ENCODE data around the gene CPXM1.

CPXM1 gene

DNA sequence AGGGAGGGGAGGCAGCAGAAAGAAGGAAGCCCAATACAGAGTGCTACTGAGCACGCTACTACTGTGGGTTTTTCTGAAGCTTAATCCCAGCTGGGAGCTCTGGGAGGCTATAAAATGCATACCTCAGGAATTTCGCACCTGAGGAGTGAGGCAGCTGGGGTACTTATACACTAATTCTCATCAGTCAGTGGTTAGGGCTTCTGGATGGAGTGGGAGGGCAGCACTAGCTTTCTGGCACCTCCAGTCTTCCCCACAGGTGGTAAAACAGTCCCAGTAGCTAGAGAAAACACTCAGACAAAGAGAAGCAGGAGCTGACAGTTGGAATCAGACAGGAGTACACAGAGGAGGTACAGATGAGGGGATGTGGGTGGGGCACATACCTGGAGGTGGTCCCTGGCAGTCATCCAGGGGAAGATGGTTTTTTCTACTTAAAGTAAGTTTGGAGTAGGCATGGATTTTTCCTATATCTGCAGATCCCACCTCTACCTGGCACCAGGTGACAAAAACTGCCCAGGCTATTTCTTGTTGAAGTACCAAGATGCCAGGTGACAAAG is 37.8 kb downstream of the CPXM1 start:
- DNase-seq = no peak

DNA sequence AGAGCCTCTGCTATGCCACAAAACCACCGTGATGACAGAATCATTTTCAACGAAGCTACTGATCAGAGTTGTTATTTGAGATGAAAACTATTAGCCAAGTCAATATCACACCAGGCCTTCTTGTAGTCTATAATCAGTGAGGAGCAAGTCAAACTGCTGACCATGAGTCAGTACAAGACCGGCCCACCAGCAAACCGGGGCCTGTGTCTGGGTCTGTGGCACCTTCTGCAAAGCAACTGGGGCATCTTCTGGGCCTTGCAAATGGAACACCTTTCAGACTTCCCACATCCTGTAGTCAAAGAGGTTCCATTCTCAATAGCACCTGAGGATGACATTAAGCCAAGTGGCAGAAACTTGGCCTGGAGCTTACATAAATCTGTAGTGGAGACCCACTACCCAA is 38.5 kb downstream of the CPXM1 start:
- DNase-seq = no peak

DNA sequence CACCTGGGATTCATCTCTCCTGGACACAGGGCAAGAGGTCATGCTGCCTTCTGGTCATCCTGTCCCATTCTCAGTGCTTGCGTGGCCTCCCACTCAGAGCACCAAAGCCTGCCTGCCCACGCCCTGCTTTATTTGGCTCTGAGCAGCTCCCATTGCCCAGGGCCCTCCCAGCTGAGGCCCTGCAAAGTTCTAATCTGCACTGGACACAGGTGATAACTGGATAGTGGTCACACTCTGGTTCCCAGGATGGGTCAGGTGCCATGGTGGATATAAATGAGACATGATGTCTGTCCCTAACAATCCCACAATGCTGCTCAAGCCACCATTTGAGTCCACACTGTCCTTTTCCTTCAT is 39.5 kb downstream of the CPXM1 start:
- DNase-seq = no peak

DNA sequence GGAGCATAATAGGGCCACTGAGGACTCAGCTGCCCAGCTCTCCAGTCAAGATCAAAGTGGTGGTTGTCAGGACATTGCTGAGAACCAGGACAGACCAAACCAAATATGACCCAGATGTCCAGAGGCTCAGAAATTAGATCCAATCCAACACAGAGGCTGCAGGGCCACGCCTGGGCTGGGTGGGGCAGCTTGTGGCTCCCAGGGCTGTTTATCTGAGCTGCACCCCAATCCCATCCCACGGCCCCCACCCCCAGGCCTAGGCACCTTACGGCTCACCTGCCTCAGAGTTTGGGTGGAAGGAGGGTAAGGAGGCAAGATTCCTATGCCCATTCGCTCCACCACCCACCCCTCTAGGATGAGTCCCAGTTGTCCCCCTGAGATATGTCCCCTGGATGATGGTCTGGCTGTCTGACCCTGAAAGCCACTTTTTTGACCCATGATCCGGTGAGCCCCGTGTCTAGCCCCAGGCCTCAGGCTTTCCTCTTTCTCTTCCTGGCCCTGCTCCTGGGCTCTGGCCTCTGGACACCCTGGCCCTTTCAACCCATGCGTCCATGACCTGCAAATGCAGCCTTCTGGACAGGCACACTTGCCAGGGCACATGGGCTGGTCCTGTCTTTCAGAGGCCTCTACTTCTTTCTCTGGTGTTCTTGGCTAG is 40.0 kb downstream of the CPXM1 start:
- DNase-seq = no peak

DNA sequence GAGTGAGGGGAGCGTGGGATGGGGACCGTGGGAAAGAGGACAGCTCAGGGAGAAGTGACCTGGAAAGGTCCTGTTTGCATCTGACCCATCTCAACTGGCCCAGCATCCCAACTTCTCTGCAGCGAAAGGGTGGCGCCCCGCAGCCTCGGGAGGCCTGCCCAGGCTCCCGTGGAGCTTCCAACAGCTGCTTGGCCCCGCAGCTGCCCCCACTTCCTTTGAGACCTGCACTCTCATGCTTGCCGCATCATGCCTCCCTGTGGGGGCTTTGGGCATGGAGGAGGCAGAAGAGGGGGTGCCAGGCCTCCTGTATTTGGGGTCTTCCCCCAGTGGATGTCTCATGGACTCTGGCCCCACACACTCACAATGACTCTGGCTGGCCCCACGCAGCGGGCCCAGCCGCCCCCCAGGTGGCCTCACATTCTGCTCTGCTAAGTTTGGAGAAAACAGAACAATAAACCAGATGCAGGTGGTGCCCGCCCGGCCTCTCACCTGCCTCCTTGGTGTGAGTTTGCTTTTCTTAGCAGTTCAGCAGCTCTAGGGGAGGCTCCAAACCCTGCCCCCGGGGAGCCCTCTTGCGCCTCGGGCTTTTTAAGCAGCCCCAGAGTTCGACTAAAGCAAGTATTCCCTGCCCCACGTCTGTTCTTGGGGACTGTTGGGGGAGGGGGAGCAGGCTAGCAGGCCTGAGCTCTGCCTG is 40.7 kb downstream of the CPXM1 start:
- DNase-seq = no peak

DNA sequence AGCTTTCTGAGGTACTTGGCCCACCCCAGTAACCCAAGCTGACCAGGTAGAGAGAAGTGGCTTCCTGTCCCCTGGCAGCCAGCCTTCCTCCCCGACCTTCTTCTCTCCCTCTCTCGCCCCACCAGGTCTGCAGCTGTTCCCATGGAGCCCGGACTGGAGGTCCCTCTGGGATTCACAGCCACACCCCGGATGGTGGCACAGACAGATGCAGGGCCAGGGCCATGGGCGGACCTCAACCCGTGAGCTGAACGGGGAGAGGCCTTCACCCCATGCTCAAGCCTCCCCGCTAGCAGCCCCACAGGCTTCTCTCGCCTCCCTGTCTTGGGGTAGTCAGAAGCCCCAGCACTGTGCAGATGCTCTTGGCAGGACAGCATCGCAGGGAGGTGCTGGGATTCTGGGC is 41.3 kb downstream of the CPXM1 start:
- DNase-seq = no peak

DNA sequence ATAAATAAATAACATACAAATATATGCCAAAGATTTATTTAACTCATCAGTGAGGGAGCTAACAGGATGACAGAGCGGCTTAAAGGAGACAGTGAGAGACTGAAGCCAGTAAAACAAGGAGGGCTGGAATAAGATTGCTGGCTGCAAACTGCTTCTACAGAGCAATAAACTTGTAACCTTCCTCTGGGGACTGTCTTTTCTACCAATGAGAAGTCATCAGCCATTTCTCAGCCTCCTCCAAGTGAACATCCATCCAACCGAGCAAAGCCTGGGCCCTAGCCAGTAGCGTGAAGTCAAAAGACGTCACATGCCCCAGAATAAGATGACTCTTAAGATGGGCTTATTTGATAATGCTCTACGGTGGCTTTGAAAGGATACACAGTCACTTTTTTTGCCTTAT is 42.5 kb downstream of the CPXM1 start:
- DNase-seq = no peak

DNA sequence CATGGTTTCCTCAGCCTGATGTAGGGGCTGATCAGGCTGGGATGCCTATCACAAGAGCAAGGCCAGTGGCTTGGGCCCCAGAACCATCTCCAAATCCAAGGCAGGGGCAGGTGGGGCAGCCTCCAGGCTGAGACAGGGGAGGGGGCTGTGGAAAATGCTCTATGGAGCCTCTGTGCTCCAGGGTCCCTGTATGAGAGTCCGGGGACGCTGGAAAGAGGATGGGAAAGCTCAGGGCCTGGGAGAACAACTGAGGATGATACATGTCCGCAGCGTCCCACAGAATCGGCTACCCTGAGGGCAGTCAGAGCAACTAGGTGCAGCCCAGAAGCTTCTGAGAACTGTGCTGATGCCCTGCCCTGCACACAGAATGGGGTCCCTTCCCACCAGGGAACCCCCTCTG is 43.4 kb downstream of the CPXM1 start:
- no peak for DNase-seq

DNA sequence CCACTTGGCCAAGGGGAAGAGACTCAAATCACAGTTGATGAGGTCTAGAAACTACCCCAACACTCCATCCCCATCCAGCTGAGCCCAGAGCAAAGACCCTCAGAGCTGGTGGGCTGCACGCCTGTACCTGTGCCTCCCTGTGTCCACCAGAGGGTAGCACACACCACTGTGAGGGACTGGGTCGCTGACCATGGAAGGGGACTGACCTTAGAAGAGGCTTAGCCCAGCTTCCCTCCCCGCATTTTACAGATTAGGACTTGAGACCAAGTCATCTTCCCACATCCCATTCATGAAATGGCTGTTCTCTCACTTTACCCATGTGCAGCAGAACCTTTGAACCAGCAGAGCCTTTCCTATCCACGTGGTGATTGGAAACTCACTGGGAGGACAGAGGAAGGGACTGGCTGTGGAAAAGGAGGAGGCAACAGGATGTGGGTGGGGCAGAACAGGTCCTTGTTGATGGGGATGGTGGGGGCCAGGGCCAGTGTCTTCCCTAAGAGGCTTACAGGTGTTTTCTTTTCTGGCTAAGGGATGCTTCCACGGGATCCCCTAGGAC is 44.3 kb downstream of the CPXM1 start:
- no peak for DNase-seq

DNA sequence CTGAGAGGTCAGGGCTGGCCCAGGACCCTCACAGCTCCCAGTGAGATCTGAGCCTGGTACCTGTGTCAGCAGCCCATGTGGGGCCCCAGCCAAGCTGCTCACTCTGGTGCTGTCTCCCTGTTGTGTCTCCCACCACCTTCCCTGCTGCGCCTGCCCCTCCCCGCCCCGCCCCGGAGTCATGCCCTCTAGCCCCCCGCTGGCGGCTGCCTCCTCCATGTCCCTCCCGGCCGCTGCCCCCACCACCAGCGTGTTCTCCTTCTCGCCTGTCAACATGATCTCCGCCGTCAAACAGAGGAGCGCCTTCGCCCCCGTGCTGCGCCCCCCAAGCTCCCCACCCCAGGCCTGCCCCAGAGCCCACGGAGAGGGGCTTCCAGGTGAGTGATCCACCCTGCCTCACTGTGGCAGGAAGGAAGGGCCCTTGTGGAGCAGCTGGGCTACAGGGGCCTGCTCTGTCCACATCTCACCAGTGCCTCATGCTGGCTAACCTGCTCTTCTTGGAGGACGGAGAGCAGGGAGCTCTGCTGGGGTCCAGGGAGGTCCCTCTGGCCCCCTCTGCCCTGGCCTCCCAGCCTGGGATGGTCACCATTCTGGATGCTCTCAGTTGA is 44.9 kb downstream of the CPXM1 start:
- no peak for DNase-seq

DNA sequence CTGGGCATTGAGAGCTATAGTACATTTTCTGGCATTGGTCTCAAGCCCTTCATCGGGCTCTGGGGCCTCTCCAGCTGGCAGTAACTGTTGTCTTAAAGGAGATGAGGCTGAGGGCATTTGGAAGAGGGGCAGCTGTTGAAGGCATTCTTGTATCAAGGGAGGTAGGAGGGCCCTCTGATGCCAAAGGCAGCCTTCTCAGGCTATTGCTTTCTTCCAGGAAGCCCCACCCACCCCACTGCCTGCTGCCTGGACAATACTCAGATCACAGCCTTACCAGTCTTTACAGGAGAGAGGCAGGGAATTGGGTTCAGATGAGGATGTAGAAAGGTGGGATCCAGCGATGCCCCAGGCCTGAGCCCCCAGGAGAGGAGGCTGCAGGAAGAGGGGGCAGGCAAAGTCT is 46.0 kb downstream of the CPXM1 start:
- no peak for DNase-seq

DNA sequence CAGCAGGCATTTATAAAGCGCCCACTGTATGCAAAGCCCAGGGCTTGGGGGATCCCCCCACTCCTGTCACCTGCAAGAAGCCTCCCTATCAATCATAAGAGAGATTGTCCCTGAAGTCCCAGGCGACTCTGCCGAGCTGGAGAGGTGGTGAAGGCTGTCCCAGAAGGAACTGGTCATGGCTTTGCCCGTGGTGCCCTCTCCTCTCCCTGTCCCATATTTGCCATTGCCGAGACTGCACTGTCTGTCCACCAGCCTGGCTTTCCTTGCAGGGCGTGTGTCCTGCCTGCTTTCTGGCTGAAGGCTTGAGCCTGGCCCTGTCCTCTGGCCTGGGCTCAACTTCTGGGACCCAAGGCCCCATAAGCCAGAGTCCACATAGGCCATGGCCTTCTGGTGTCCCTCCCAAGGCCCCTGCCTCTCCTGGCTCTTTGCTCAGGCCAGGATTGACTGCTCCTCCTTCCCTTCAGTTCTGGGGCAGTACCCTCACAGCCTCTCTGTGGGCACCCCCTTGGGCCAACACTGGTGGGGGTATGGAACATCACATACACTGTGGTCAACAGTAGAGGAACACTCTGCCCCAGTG is 46.9 kb downstream of the CPXM1 start:
- no peak for DNase-seq

DNA sequence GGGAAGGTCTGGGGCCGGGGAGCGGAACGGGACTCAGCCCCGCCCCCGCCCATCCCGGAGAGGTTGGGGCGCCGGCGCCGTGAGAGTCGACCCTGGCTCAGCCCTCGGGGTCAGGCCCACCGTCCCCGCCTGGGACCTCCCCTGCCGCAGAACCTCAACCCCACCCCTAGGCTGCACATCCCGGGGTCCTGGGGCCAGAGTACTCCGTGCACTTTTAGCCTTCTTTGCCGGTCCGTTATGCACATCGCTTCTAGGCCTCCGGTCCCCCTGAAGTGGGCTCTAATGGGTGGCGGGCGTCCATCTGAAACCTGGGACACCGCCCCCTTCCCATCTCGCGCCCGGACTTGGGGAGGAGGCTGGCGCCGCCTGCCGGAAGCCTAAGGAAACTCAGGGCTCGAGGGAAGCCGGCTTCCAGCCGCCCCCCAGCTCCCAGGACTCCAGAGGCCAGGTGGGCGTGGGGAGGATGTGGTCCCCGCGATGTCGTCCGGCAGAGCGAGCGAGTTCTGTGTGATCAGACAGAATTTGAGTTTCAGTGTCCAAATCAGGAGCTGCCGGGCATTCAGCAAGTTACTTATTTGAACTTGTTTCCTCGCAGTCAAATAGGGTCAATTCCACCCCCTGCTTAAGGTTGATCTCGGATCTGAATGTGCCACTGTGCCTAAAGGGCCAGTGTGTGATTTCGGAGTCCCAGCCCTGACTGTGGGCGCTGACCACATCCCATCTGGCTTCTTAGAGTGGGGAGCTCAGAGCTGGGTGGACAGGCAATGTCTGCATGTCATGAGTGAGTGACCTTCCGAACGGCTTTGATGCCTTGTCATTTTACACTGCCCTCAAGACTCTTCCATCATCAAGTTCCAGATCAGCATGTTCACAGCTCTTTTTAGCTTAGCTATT is 47.6 kb downstream of the CPXM1 start:
- peak; percentile 18 for DNase-seq

DNA sequence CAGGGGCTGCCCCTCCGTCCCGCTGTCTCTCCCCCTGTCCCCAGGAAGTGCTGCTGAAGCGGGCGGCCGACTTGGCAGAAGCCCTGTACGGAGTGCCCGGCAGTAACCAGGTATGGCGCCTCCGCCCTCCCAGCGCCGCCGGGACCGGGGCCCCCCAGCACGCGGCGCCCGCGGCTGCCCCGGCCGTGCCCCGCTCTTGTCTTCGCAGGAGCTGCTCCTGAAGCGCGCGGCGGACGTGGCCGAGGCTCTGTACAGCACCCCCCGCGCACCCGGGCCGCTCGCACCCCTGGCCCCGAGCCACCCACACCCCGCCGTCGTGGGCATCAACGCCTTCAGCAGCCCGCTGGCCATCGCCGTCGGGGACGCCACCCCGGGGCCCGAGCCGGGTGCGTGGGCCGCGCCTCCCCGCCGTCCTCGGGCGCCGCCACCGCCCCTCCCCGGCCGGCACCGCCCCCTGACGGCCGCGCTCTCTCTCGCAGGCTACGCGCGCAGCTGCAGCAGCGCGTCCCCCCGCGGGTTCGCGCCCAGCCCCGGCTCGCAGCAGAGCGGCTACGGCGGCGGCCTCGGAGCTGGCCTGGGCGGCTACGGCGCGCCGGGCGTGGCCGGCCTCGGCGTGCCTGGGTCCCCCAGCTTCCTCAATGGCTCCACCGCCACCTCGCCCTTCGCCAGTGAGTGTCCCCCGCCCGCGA is 48.4 kb downstream of the CPXM1 start:
- peak; percentile 30 for DNase-seq

DNA sequence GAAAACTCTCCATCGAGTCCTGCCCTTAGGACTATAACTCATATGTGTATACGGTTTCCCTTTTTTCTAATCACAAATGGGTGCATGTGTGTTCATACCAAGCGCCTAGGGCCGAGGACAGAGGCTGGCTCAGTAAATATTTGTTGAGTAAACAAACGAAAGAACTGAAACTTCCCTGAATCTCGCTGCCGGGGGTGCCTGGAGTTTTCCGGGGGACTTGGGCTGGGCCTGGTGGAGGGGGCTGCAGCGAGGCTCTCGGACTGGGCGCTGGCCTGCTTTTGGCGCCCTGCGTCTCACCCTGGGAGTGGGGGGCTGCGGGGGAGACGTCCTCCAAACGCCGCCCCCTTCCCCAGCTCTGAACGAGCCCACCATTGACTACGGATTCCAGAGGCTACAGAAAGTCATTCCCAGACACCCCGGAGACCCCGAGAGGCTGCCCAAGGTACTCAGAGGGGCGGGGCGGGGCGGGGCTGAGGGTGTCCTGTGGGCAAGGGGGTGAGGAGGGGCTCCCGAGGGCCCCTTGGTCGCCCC is 49.0 kb downstream of the CPXM1 start:
- no peak for DNase-seq

DNA sequence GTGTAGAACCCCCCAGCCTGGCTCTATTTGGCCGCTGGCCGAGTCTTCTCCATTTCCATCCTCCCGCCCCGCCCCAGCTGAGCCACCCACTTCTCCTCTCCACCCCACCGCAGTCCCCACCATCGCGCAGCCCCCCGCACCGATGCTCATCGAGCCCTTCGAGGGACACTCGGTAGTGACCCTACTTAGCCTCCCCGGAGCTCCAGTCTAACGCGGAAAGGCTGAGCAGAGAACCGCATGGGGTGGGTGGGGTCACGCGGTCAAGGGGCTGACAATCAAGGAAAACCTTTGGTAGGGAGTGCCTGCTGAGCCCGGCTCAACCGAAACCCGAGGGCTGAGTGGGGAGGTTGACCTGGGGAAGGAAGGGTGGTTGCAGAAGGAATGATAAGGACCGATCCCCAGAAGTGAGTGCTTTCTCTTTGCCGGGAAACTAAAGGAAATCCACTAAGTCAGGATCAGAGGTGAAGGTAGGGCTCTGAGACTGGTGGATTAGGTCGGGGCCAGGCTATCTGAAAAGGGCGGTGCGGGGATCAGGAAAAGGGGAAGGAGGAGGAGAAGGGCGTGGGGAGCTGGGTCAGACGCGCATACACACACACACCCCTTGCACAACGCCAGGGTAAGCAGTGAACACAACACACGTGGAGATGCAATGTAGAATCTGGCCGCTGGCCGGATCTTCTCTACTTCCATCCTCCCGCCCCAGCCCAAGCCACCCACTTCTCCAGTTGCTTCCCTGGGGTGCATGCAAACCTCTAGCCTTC is 49.8 kb downstream of the CPXM1 start:
- peak; percentile 11 for DNase-seq

DNA sequence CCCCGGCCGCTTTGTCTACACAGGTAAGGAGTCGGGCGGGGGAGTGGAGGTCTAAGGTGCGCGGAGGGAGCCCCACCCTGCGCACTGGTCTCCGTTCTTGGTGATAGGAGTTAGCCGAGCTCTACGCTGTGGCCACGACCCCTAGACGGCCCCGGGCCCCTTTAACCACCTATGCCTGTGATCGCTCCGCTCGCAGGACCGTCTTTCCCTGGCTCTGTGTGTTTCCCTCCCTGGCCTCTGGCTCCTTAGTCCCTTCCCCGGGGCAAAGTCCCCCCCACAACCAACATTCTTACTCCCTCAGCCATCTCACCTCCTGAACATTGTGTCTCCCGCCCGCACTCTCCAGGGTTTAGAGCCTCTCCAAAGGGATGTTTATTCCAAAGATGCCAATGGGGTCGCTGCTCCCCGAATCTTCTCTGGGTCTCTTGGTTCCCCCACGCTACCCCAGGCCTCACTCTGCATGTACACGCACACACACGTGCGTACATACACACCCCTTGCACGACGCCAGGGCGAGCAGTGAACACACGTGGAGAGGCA is 50.4 kb downstream of the CPXM1 start:
- DNase-seq = no peak

DNA sequence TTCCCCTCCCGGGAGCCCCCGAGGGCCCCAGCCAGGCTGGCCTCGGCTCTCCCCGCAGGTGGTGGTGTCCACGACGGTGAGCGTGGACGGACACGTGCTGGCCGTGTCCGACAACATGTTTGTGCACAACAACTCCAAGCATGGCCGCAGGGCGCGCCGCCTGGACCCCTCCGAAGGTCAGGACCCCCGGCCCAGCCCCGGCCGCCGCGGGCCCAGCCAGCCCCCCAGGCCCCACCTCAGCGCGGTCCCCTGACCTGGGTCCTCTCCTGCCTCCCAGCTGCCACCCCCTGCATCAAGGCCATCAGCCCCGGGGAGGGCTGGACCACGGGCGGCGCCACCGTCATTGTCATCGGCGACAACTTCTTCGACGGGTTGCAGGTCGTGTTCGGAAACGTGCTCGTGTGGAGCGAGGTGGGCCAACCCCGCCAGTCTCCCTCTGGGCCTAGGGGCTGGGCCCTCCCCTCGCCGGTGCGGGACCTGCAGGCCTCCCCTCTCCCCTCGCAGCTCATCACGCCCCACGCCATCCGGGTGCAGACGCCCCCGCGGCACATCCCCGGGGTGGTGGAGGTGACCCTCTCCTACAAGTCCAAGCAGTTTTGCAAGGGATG is 51.0 kb downstream of the CPXM1 start:
- DNase-seq = no peak

DNA sequence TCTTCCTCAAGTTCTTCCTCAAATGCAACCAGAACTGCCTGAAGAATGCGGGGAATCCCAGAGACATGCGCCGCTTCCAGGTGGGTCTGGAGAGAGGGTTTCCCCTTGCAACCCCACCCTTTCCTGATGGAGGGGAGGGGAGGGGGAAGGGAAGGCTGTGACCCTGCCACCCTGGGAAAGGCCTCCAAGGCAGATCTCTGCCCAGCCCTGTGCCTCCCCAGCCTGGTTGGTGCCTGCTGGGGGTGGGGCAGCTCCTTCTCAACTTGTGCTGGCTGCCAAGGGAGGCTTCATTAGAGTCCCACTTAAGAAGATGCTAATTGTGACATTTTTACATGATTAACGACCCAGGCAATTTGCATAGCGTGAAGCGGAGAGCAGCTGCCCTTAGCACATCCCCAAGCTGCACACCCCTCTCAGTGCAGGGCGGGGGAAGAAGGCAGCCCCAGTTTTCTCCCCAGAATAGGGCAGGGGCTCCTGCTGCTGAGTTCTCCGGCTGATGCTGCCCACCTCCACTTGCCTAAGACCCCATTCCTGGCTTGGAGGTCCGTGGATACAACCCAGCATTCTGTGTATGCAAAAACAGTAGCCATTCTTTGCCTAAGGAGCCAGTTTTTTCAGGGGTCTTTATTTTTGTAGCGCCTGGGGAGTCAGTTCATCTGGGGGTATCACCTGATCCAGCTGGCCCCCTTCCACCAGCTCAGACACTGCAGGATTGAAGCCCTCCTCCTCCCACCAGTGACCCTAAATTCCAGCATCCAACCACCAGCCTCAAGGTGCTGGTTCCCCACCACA is 51.7 kb downstream of the CPXM1 start:
- no peak for DNase-seq

All from CD4-positive, alpha-beta T cell treated with Interleukin-4 for 4 hours (primary cell).